Neural crest cell (in vitro differentiated cells): ENCODE data around the gene RAPGEF6. TPM values are rescaled to one million over a fixed set of nuclear protein-coding genes. Genes with fewer than 3 reads are reported as not detected.

Source experiments
- DNase-seq: peaks from one replicate; pipeline ENCODE4 v3.0.0; 2021; ENCODE audit warnings: low read depth, mixed read lengths, low spot score
- H3K27ac Mint-ChIP-seq: one replicate; pipeline ENCODE4 v1.8.0; 2021; ENCODE audit warnings: mild to moderate bottlenecking, mixed read lengths; ENCODE audit not compliant: unreplicated experiment
- H3K27me3 Mint-ChIP-seq: 2 replicates; pipeline ENCODE4 v1.8.0; 2021; ENCODE audit warnings: low read depth, mild to moderate bottlenecking, mixed read lengths
- H3K36me3 Mint-ChIP-seq: 2 replicates; pipeline ENCODE4 v1.8.0; 2021; ENCODE audit warnings: low read depth, mild to moderate bottlenecking, mixed read lengths
- H3K4me1 Mint-ChIP-seq: 2 replicates; pipeline ENCODE4 v1.8.0; 2021; ENCODE audit warnings: mixed read lengths
- H3K4me3 Mint-ChIP-seq: one replicate; pipeline ENCODE4 v1.8.0; 2021; ENCODE audit warnings: mild to moderate bottlenecking, mixed read lengths
- H3K9me3 Mint-ChIP-seq: 2 replicates; pipeline ENCODE4 v1.8.0; 2021; ENCODE audit warnings: mixed read lengths
- CTCF ChIP-seq: fragments of 200-600 bp; sonication (generic); conservative IDR thresholded peaks from 2 replicates; pipeline ENCODE4 v1.5.0; 2021; ENCODE audit warnings: antibody characterized with exemption, mild to moderate bottlenecking
- total RNA-seq: library from RNA; stranded (reverse); gene quantifications from 2 replicates; pipeline ENCODE4 v1.2.1, GENCODE V29; 2021

RAPGEF6 gene
- total RNA-seq, 1 donor from 2014 or later: 28.0 TPM

GRCh38 chr5:131515348-131515747 lies 119.7 kb downstream of the RAPGEF6 start:
- TF ChIP-seq CTCF: no peak
- no peak overlapping the region for H3K27ac Mint-ChIP-seq
- peaks cover 5% of the 10 kb centered on the region for H3K36me3 Mint-ChIP-seq

GRCh38 chr5:131514316-131515283 lies 120.4 kb downstream of the RAPGEF6 start:
- TF ChIP-seq CTCF: no peak
- H3K27me3 Mint-ChIP-seq: no peaks in the 10 kb centered on the region
- H3K27ac Mint-ChIP-seq: no peak overlapping the region
- peaks cover 7% of the 10 kb centered on the region for H3K36me3 Mint-ChIP-seq
- DNase-seq: no peak
- no peak overlapping the region for H3K4me3 Mint-ChIP-seq
- no peaks in the 10 kb centered on the region for H3K9me3 Mint-ChIP-seq
- H3K4me1 Mint-ChIP-seq: peaks cover 6% of the 10 kb centered on the region

More at GRCh38 chr5:131515348-131515747, 119.7 kb downstream of the RAPGEF6 start:
- peaks cover 6% of the 10 kb centered on the region for H3K4me1 Mint-ChIP-seq
- H3K9me3 Mint-ChIP-seq: no peaks in the 10 kb centered on the region
- no peak for DNase-seq
- no peak overlapping the region for H3K4me3 Mint-ChIP-seq
- no peaks in the 10 kb centered on the region for H3K27me3 Mint-ChIP-seq

GRCh38 chr5:131513780-131514179 lies 121.2 kb downstream of the RAPGEF6 start:
- no peaks in the 10 kb centered on the region for H3K27me3 Mint-ChIP-seq
- TF ChIP-seq CTCF: no peak
- no peak overlapping the region for H3K4me3 Mint-ChIP-seq

GRCh38 chr5:131511934-131512333 lies 123.1 kb downstream of the RAPGEF6 start:
- Mint-ChIP-seq H3K4me1 (peaks cover 6% of the 10 kb centered on the region), H3K27ac (peak overlapping the region; percentile 1), H3K27me3 (no peaks in the 10 kb centered on the region), H3K9me3 (no peaks in the 10 kb centered on the region), H3K4me3 (no peak overlapping the region), H3K36me3 (peaks cover 7% of the 10 kb centered on the region)
- no peak for DNase-seq
- no peak for TF ChIP-seq CTCF

More at GRCh38 chr5:131513780-131514179, 121.2 kb downstream of the RAPGEF6 start:
- Mint-ChIP-seq H3K36me3 (peaks cover 7% of the 10 kb centered on the region), H3K9me3 (no peaks in the 10 kb centered on the region), H3K27ac (no peak overlapping the region), H3K4me1 (peaks cover 6% of the 10 kb centered on the region)
- DNase-seq: no peak

- no peak overlapping the region for H3K27ac Mint-ChIP-seq
- H3K27me3 Mint-ChIP-seq: no peaks in the 10 kb centered on the region
- H3K4me1 Mint-ChIP-seq: peaks cover 6% of the 10 kb centered on the region
- DNase-seq: no peak
- no peaks in the 10 kb centered on the region for H3K9me3 Mint-ChIP-seq
- no peak overlapping the region for H3K4me3 Mint-ChIP-seq
- no peak for TF ChIP-seq CTCF
- peaks cover 3% of the 10 kb centered on the region for H3K36me3 Mint-ChIP-seq
These were observed 125.2 kb downstream of the RAPGEF6 start for GRCh38 chr5:131509801-131510200.
